BLaER1 (cell line): ENCODE results near the gene IRF3.

ENCODE experiments used
- H3K27ac ChIP-seq: shearing (Covaris generic); formaldehyde crosslinking; 2 replicates; pipeline ENCODE4 v1.8.1; 2022
- H3K27me3 ChIP-seq: shearing (Covaris generic); formaldehyde crosslinking; 2 replicates; pipeline ENCODE4 v1.8.1; 2022
- H3K36me3 ChIP-seq: shearing (Covaris generic); formaldehyde crosslinking; 2 replicates; pipeline ENCODE4 v1.8.1; 2022
- H3K4me1 ChIP-seq: shearing (Covaris generic); formaldehyde crosslinking; 2 replicates; pipeline ENCODE4 v1.8.1; 2022
- H3K4me2 ChIP-seq: shearing (Covaris generic); formaldehyde crosslinking; 2 replicates; pipeline ENCODE4 v1.8.1; 2022
- H3K4me3 ChIP-seq: shearing (Covaris generic); formaldehyde crosslinking; 2 replicates; pipeline ENCODE4 v1.8.1; 2022
- H3K9ac ChIP-seq: shearing (Covaris generic); formaldehyde crosslinking; 2 replicates; pipeline ENCODE4 v1.8.1; 2022
- H3K9me3 ChIP-seq: shearing (Covaris generic); formaldehyde crosslinking; 2 replicates; pipeline ENCODE4 v1.8.1; 2022
- H4K20me1 ChIP-seq: shearing (Covaris generic); formaldehyde crosslinking; 2 replicates; pipeline ENCODE4 v1.8.1; 2022
- Cebpa-rat ChIP-seq: shearing (Covaris generic); IDR thresholded peaks from 2 replicates; pipeline ENCODE4 v1.8.1; 2022

Gene IRF3

GRCh38 chr19:49613374-49613773, 52.3 kb downstream of the IRF3 start:
- H3K27me3 ChIP-seq: no peaks in the 10 kb centered on the region
- H3K4me3 ChIP-seq: no peak overlapping the region
- H3K36me3 ChIP-seq: peaks cover 96% of the 10 kb centered on the region
- no peak overlapping the region for H3K27ac ChIP-seq
- peaks cover 13% of the 10 kb centered on the region; the same call in 1 of the 2 replicates for H3K9me3 ChIP-seq
- no peak overlapping the region for H3K9ac ChIP-seq
- no peak for TF ChIP-seq Cebpa-rat
- H4K20me1 ChIP-seq: peaks cover 86% of the 10 kb centered on the region
- H3K4me2 ChIP-seq: no peak overlapping the region
- H3K4me1 ChIP-seq: no peaks in the 10 kb centered on the region
